GM12873 (cell line): ENCODE results near the gene RPE65.

Experiments used
- TF ChIP-seq, protein P1 (sequence below): IDR thresholded peaks from 2 replicates; pipeline ENCODE4 v1.5.1; 2012; ENCODE audit warnings: low read depth, mild to moderate bottlenecking, moderate library complexity, low read length, control low read depth; ENCODE audit not compliant: insufficient read depth; ENCODE audit errors: missing control alignments

Gene RPE65

GRCh38 chr1:68429233-68429808, 20.4 kb downstream of the RPE65 start:
- TF ChIP-seq, protein P1, sequence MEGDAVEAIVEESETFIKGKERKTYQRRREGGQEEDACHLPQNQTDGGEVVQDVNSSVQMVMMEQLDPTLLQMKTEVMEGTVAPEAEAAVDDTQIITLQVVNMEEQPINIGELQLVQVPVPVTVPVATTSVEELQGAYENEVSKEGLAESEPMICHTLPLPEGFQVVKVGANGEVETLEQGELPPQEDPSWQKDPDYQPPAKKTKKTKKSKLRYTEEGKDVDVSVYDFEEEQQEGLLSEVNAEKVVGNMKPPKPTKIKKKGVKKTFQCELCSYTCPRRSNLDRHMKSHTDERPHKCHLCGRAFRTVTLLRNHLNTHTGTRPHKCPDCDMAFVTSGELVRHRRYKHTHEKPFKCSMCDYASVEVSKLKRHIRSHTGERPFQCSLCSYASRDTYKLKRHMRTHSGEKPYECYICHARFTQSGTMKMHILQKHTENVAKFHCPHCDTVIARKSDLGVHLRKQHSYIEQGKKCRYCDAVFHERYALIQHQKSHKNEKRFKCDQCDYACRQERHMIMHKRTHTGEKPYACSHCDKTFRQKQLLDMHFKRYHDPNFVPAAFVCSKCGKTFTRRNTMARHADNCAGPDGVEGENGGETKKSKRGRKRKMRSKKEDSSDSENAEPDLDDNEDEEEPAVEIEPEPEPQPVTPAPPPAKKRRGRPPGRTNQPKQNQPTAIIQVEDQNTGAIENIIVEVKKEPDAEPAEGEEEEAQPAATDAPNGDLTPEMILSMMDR: no peak

DNA sequence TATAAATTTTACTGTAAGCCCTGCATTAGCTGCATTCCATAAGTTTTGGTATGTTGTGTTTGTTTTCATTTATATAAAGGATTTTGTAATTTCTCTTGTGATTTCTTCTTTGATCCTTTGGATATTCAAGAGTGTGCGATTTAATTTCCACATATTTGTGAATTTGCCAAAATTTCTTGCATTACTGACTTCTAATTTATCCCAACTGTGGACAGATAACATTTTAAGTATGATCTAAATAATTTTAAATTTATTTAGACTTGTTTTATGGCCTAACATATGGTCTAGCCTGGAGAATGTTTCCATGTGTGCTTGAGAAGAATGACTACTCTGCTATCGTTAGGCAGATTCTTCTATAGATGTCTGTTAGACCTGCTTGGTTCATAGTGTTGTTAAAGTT, 23.2 kb downstream of the RPE65 start:
- TF ChIP-seq, protein P1: no peak

GRCh38 chr1:68421350-68421749, 28.4 kb downstream of the RPE65 start:
- TF ChIP-seq, protein P1: no peak

DNA sequence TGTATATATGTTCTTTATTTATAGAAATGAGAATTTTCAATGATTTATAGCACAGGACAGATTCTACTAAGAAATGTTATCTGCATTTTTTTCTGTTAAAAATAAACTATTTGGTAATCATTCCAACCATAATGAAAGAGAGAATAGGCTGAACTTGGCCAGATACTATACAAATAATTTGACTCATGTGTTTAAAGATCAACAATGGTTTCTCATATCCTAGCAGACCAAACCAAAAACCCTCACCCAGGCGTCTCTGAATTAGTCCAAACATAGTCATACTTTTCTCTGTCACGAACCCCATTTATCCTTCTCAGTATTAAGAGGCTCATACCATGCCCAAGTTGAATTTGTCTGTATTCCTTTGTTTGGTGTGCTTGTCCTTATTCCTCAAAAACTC, 40.3 kb downstream of the RPE65 start:
- TF ChIP-seq, protein P1: no peak

GRCh38 chr1:68401506-68401905, 48.2 kb downstream of the RPE65 start:
- TF ChIP-seq, protein P1: no peak

GRCh38 chr1:68384872-68385411, 64.8 kb downstream of the RPE65 start:
- TF ChIP-seq, protein P1: no peak

GRCh38 chr1:68384321-68384813, 65.4 kb downstream of the RPE65 start:
- TF ChIP-seq, protein P1: no peak
